Esophagus squamous epithelium (tissue), 4 donors: ENCODE results near the gene FAM181B.

ENCODE experiments used
- CTCF ChIP-seq, 6 experiments: fragments of 450-650 bp in 4 of 6; fragments of 200-600 bp in 2 of 6; sonication (generic) in 2 of 6; IDR thresholded peaks; one replicate each; pipeline ENCODE4 v1.5.1; 2016 to 2019; ENCODE audit warnings: antibody characterized with exemption in 6 of 6, mild to moderate bottlenecking in 4 of 6, moderate library complexity in 4 of 6
- POLR2A ChIP-seq, 4 donors: fragments of 450-650 bp; IDR thresholded peaks; one replicate each; pipeline ENCODE4 v1.6.1; 2017; ENCODE audit warnings: antibody characterized with exemption in 4 of 4, mild to moderate bottlenecking in 4 of 4, moderate library complexity in 3 of 4

GRCh38 chr11:82731691-82732277 is 1.9 kb downstream of the FAM181B start:
- TF ChIP-seq CTCF (IDR thresholded peaks at IDR 0.05) = no peak
- TF ChIP-seq POLR2A (IDR thresholded peaks at IDR 0.05) = no peak
